ENCODE data around the gene FIGN.

The FIGN gene

GRCh38 chr2:163697429-163697828, 38.4 kb downstream of the FIGN start:
- no peak overlapping the region for H3K4me3 ChIP-seq (ENCODE audit: low read depth, low read length)
- no peak for TF ChIP-seq CTCF (IDR thresholded peaks at IDR 0.05; ENCODE audit: low read depth, low read length)

GRCh38 chr2:163693484-163693883, 42.3 kb downstream of the FIGN start:
- H3K4me3 ChIP-seq (ENCODE audit: low read depth, low read length): no peak overlapping the region
- no peak for TF ChIP-seq CTCF (IDR thresholded peaks at IDR 0.05; ENCODE audit: low read depth, low read length)

- H3K4me3 ChIP-seq (ENCODE audit: low read depth, low read length): no peak overlapping the region
- TF ChIP-seq CTCF (IDR thresholded peaks at IDR 0.05; ENCODE audit: low read depth, low read length): no peak
Measured at GRCh38 chr2:163692611-163693482, 43.0 kb downstream of the FIGN start.

- H3K4me3 ChIP-seq (ENCODE audit: low read depth, low read length): no peak overlapping the region
- no peak for TF ChIP-seq CTCF (IDR thresholded peaks at IDR 0.05; ENCODE audit: low read depth, low read length)
Measured at GRCh38 chr2:163692081-163692480, 43.7 kb downstream of the FIGN start.

- H3K4me3 ChIP-seq (ENCODE audit: low read depth, low read length): no peak overlapping the region
- no peak for TF ChIP-seq CTCF (IDR thresholded peaks at IDR 0.05; ENCODE audit: low read depth, low read length)
Measured at GRCh38 chr2:163690896-163691295, 44.9 kb downstream of the FIGN start.

- no peak overlapping the region for H3K4me3 ChIP-seq (ENCODE audit: low read depth, low read length)
- TF ChIP-seq CTCF (IDR thresholded peaks at IDR 0.05; ENCODE audit: low read depth, low read length): no peak
Measured at GRCh38 chr2:163687217-163687616, 48.6 kb downstream of the FIGN start.

GRCh38 chr2:163686289-163686688, 49.5 kb downstream of the FIGN start:
- H3K4me3 ChIP-seq (ENCODE audit: low read depth, low read length): no peak overlapping the region
- no peak for TF ChIP-seq CTCF (IDR thresholded peaks at IDR 0.05; ENCODE audit: low read depth, low read length)

Measured in WI38 (cell line).